ENCODE data around the gene CFAP300.

CFAP300 gene

DNA sequence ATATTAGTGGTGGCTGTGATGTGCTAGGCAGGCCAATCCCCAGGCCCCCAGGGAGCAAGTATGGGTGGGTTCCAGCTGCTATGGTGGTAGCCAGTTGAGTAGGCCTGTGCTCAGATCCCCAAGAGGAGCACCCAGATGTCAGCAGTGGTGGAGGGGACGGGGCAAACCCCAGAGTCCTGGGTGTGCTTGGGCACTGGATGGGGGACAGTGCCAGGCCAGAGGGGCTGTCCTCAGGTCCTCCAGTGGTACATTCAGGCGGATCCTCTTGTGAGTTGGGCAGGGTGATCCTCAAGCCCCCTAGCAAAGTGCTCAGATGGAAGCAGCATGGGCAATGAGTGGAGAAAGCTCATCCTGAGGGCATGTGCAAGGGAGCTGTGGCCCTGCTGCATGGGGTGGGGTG lies 26.0 kb downstream of the CFAP300 start:
- DNase-seq (ENCODE audit: low read depth in 2 of 2), result no peak

DNA sequence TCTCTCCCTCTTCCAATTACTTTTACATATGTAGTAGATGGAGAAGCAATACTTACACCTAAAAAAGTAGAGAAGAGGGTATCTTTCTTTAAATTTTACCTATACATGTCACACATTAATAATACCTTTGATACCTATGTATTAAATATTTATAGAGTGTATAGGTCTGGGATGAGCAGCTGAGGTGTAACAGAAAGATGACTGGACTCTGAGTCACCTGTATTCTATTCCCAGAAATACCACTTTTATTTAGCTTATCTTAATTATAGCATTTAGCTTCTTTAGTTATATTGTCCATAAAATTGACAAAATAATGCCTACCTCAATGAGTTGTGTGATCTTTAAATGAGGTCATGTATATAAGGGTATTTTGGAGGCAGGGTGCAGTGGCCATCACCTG lies 32.4 kb downstream of the CFAP300 start:
- no peak for DNase-seq (ENCODE audit: low read depth in 2 of 2)

DNA sequence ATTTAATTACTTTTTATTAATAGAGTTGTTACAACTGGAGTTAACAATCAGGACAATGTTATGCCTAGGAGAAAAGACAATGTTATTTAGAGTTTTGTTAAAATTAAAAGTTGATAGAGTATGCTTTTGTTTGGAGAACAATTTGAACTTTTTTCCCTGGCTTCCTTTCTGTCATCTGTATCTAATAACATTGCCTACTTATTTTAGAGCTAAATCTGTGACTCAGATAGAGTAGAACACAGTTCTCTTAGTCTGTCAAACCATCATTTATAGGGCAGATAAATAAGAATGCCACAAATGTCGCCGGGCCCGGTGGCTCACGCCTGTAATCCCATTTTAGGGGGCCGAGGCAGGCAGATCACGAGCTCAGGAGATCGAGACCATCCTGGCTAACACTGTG lies 34.1 kb downstream of the CFAP300 start:
- no peak for DNase-seq (ENCODE audit: low read depth in 2 of 2)

DNA sequence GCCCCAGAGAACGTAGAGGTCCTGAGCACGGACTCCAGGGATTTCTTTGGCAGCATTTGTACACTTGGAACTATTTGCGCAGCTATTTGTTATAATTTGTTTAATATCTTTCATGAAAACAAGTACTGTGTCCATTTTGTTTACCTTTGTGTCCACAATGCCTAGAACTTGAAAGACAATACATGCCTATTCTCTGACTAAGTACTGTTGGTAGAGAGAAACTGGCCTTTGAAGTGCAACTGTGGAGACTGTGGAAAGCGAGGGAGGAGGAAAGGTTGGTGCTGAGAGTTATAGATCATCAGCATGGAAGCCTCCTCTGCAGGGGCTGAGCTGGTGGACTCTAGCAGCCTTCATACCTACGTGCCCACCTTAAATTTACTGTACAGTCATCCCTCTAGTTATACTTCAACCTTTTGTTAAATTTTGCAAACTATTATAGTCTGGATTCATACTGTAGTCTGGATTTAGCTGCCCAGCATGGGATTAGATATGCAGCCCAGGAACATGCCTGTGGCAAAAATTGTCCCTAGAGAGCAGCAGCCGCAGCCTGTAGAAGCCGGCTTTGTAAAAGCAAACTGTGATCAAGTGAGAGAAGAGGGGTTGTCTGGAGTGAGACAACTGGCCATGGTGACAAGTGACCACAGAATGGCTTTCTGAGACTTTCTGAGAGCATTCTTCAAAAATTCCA lies 38.8 kb downstream of the CFAP300 start:
- no peak for DNase-seq (ENCODE audit: low read depth in 2 of 2)

DNA sequence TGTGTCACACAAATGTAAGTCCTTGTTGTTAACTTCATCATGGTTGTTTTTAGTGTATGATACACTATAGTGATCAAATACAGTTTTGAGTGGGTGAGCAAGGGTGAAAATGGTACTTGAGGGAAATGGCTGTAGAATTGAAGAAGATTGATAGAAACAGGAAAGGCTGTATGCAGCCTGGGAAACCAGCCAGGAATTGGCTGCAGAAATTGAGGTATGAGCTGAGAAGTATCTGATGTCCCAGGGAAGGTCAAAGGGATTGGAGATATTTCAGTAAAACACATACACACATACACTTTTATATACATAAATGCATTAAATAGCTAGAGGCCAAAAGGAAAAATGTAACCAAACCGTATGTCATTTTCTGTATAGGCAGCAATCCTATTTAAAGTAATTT lies 49.9 kb downstream of the CFAP300 start:
- no peak for DNase-seq (ENCODE audit: low read depth in 2 of 2)

DNA sequence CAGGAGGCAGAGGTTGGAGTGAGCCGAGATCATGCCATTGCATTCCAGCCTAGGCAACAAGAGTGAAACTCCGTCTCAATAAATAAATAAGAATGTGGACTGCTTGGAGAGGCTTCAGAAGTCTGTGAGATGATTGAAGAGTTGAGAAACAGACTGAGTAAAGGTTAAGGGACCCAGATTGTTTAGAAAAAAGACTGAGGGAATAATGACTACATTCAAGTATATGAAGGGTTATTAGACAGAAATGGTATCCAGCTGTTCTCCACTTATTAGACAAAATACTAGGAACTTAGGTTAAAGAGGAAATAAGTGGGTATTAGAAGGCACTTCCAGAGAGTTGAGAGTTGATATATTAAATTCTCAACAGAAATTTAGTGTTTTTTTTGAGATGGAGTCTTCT lies 52.5 kb downstream of the CFAP300 start:
- DNase-seq (ENCODE audit: low read depth in 2 of 2), result no peak

DNA sequence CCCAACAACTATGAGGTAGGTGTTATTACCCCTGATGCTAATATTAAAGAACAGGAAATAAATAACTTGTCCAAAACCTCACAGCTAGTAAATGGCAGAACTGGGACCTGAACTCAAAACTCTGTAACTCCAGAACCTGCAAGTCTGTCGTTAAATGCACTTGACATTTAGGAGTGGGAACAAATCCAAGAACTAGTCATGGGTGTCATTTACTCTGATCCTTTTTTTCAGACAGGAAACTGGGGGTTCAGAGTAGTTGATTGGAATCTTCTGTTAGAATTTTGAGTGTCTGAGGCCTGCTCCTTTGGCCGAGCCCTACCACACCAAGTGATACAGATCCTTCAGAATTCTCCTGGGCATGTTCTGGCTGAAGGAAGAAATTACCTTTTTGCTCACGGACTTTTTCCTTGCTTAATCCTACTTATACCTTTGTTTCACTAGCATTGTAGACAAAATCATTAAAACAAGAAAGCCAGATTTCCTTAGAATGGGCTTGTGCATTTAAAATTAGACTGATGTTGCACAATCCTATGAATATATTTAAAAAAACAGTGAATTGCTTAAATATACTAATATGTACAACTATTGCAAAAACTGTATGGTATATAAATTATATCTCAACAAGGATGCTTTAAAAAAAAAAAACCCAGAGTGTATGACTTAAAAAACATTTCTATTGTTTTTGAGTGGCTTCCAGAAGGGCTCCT lies 61.6 kb downstream of the CFAP300 start:
- DNase-seq (ENCODE audit: low read depth in 2 of 2), result no peak

DNA sequence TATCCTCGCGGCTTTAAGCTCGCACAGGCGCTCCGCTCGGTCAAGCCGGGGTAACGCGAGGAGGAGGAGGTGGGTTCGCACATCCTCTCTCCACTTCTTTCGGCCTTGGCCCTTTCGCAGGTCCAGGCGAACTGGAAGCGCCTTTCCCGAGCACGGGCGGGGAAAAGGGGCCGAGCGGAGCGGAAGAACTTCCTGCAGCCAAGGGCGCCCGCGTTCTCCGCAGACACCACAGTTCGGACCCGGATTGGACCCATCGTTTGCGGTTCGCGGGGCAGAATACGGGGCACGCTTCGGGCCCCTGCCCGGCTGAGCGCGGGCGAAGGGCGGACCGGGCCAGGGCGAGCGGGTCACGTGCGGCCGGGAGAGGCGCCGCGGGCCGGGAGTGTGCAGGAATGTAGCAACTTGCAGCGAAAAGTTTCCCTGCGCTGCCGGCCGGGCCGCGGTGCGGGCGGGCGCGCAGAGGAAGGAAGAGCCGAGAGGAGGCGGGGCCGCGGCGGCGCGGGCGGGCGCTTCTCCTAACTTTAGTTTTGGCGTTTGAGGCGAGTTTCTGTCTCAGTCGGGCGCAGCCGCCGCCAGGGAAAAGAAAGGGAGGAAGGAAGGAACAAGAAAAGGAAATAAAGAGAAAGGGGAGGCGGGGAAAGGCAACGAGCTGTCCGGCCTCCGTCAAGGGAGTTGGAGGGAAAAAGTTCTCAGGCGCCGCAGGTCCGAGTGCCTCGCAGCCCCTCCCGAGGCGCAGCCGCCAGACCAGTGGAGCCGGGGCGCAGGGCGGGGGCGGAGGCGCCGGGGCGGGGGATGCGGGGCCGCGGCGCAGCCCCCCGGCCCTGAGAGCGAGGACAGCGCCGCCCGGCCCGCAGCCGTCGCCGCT lies 62.9 kb downstream of the CFAP300 start, which contains the start of gene YAP1:
Gene YAP1 (plus strand): TSS at position 552 of the 865 bp plus-strand sequence. CDS start 402 bp downstream, outside the sequence.
- peak; percentile 7 to 10 for DNase-seq (ENCODE audit: low read depth in 2 of 2)

DNA sequence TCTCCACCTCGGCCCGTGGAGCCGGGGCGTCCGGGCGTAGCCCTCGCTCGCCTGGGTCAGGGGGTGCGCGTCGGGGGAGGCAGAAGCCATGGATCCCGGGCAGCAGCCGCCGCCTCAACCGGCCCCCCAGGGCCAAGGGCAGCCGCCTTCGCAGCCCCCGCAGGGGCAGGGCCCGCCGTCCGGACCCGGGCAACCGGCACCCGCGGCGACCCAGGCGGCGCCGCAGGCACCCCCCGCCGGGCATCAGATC lies 63.4 kb downstream of the CFAP300 start:
- no peak for DNase-seq (ENCODE audit: low read depth in 2 of 2)

DNA sequence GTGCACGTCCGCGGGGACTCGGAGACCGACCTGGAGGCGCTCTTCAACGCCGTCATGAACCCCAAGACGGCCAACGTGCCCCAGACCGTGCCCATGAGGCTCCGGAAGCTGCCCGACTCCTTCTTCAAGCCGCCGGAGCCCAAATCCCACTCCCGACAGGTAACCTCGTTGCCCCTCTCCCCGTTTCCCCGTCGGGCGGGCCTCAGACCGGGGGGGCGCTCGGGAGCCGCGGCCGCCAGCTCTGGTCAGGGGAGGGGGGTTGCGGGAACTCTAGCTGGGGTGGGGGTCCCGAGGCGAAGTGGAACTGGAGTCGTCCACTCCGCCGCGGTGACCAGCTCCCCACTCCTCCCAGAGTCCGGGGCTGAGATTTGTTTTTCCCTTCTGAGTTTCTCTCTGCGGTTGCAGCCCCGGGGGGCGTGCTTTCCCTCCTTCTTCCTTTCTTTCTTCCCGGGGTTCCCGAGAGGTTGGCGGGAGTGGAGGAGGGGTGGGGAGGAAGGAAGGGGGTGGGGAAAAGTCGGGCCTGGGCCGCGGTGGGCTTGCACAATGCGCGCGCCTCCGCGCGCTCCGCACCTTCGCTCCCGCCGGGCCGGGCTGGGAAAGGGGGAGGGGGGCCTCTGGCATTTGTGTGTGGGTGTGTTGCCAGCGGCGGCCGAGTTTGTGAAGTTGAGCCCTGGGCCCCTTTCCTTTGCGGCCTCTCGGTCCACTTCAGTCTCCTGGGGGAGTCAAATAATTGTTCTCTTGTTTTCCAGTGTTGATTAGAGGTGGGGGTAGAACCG lies 64.0 kb downstream of the CFAP300 start:
- no peak for DNase-seq (ENCODE audit: low read depth in 2 of 2)

DNA sequence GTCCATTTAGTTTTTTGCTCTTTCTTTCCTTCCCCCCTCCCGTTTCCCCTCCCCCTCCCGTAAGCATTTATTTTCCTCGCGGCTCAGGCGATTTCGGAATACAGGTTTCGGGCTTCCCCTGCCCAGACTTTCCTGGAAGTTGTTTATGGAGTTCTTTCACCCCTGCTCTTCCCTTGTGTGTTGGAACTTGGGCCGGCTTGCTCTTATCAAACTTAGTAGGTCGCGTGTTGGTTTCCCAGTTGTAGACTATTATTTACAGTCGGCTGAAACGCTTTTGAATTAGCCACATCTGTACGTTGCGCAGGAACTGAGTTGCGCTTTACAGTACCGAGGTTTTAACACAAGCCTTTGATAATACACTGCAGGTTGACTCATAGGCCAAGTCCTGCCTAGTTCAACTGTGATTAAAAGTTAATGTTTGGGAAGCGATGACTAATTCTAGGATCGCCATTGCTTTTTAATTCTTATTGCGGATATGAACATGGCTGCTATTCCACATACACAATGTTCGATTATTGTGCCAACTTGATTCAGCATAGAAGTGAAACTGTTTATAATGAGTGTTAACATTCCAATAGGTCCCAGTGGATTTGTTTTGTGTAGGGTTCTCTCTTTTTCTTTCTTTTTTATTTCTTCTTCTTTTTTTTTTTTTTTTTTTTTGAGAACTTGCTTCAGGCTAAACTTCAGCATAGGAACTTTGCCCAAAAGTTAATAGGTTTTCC lies 64.7 kb downstream of the CFAP300 start:
- no peak for DNase-seq (ENCODE audit: low read depth in 2 of 2)

DNA sequence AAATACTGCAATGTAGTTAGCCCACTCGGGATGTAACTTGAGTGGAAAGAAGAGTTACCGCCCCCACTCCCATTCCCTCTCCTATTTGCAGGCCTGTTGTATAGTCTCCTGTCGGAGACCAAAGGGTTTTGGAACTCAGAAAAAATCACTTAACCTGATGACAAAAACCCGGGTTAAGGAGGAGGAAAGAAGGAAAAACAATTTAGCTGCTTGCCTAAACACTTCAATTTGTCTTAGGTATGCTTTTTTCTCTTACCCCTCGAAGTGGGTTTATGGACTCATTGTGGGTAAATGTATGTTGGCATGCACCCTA lies 65.2 kb downstream of the CFAP300 start:
- DNase-seq (ENCODE audit: low read depth in 2 of 2), result no peak

DNA sequence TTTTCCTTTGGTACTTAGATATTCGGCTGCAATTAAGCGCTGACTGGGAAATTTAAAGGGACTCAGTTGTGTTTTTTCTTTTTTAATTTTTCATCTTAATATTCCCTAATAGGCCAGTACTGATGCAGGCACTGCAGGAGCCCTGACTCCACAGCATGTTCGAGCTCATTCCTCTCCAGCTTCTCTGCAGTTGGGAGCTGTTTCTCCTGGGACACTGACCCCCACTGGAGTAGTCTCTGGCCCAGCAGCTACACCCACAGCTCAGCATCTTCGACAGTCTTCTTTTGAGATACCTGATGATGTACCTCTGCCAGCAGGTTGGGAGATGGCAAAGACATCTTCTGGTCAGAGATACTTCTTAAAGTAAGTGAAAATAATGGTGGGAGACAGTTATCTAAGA lies 66.8 kb downstream of the CFAP300 start:
- DNase-seq (ENCODE audit: low read depth in 2 of 2), result no peak

DNA sequence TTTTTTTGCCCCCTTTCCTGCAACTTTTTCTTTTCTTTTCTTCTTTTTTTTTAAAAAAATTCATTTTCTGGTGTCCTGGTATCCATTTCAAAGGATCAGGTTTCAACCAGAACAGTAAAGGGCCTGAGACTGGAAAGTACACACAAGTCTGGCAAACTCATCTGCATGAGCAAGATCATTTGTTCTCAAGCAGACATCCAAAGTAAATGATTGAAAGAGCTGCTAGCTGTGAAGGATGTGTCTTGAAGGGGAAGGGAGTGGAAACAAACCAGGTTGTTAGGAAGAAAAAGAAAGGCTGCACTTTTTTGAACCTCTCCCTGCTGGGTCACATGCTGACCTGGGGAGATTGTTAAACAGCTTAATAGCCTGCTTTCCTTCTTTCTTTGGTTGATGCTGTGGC lies 68.3 kb downstream of the CFAP300 start:
- no peak for DNase-seq (ENCODE audit: low read depth in 2 of 2)

DNA sequence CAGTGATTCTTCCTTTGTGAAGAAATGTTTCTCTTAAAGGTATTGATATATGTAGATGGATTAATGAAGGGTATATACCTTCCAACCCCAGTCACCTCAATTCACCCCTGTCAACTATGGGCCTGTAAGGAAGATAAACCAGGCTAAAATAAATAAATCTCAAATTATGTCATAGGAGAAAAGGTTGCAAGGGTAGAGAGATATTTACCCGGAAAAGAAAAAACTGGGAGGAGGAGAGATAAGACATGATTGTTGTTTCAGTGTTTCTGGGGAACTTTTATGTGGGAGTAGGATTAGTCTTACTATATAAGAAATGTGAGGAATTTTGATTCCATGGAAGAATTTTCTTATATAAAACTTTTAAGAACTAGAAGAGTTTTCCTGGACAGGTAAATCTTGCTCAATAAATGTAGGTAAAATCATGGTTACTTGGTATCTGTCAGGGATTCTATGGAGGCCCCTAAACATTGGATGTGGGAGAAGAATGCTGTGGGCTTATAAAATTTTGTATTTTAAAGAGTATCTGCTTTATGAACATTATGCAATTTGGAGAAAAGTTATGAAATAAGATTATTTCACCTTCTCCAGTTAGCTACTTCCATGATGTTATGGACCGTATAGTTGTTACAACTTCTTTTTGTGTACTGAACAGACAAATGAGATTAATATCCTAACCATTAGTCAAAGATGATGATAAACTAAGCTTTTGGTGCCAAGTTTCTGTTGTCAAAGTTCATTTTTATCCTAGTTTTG lies 69.4 kb downstream of the CFAP300 start:
- DNase-seq (ENCODE audit: low read depth in 2 of 2), result no peak

DNA sequence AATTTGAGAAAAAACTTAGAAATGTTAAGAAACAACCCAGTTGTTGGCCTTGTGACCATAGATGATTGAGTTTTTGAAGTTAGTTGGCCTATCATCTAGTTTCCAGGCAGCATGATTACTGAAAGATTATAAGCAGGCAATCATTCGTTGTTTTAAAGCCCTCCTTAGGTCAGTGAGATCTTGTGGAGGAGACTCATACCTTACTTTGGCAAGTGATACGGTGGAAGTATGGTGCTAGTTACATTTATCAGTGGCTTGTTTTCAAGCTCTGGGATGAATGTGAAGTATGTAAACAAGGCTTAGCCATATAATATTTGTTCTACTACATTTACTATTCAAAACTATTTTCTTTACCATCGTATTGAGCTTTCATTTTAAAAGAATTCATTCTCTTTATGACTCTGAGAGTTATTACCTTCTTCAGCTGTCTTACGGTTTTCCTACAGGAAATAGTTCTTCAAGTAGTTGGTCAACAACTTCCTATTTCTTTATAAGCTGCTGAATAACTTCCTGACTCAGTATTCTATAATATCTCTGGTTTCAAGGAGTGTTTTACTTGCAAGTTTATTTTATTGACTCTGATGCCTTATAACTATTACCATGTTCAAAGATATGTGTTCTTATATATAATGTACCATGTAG lies 70.4 kb downstream of the CFAP300 start:
- DNase-seq (ENCODE audit: low read depth in 2 of 2), result no peak

DNA sequence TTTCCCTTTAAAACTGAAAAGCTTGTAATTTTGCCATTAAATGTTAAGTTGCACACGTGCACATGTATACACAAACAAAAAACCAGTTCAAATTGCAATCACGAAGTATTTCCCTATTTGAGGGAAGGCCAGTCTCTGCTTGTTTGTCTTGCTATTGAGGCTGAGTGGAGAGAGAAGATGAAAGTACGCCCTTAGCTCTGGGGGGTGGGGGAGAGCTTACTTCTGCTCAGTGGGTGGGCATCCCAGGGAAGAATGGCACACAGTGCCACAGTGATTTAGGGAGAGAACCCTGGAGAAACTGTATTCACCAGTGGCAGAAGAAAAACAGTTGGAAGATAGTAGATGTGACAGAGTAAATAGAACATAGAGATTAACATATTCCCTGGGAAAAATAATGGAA lies 71.7 kb downstream of the CFAP300 start:
- no peak for DNase-seq (ENCODE audit: low read depth in 2 of 2)

DNA sequence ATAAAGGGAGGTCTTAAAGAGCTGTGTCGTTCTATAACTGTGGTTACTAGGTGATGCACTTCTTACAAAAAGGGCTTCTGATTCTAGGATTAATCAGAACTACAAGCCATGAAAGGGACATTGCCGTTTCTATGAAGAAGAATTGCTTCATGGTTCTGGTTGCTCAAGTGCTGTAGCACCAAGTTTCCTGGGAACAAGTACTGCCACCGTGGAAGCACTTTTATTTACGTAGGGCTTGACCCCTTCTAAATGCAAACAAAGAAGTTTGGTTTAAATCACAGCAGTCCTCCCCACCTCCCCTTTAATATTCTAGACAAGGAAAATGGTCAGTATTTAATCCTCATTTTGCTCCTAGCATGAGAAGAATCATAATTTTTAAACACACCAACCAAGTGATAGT lies 72.8 kb downstream of the CFAP300 start:
- no peak for DNase-seq (ENCODE audit: low read depth in 2 of 2)

DNA sequence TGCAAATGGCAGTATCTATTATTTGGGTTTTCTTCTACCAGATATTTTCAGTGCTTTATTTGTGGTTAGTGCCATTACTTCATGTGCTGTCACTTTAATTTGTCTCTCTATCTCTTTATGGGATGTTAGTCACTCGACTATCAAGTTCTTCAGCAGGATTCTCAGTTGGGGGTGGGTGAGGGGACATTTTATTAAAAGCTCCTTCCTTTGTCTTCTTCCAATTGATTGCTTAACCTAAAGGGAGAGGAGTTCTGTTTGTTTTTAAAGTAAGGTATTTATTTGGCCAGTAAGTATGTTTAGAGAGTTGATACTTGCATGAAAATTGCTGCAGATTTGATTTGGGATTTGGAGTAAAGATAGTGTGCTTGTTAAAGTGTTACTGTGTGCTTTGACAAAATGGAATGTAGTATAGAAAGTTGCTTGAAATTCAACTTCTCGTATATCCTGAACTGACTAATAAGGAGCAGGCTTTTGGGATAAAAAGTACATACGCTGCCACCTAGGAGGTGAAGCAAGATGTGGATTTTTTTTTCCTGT lies 73.3 kb downstream of the CFAP300 start:
- DNase-seq (ENCODE audit: low read depth in 2 of 2), result no peak

DNA sequence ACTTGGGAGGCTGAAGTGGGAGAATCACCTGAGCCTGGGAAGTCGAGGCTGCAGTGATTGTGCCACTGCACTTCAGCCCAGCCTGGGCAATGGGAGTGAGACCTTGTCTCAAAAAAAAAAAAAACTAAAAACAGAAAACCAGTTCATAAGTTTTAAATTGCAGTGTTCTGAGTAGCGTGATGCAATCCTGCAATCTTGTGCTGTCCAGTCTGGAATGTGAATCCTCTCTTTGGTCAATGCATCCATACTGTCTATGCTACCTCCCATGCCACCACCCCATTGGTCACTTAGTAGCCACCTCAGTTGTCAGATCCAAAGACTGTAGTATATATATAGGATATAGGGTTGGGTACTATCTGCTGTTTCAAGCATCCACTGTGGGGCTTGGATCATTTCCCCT lies 74.1 kb downstream of the CFAP300 start:
- no peak for DNase-seq (ENCODE audit: low read depth in 2 of 2)
